Uterus (tissue), 4 donors: ENCODE data around the gene MESP1. TPM values are rescaled to one million over a fixed set of nuclear protein-coding genes. Genes with fewer than 3 reads are reported as not detected.

Experiments used
- DNase-seq, 2 donors: peaks; one replicate each; pipeline ENCODE4 v3.0.0-alpha.2; 2019 to 2020
- H3K27ac ChIP-seq, 2 donors: fragments of 200-600 bp; sonication (generic); 1 replicate in 1 of 2; 2 replicates in 1 of 2; pipeline ENCODE4 v1.5.1; 2016 to 2018
- H3K27me3 ChIP-seq, 2 donors: fragments of 200-600 bp; sonication (generic); one replicate each; pipeline ENCODE4 v1.5.1; 2018 to 2019; ENCODE audit warnings: control low read depth in 1 of 2
- H3K36me3 ChIP-seq, 2 donors: fragments of 200-600 bp; sonication (generic); one replicate each; pipeline ENCODE4 v1.5.1; 2019; ENCODE audit warnings: control low read depth in 1 of 2
- H3K4me1 ChIP-seq, 2 donors: fragments of 200-600 bp; sonication (generic); one replicate each; pipeline ENCODE4 v1.5.1; 2018 to 2019; ENCODE audit warnings: control low read depth in 1 of 2
- H3K4me3 ChIP-seq, 2 donors: fragments of 200-600 bp; sonication (generic); 1 replicate in 1 of 2; 2 replicates in 1 of 2; pipeline ENCODE4 v1.5.1; 2018 to 2019; ENCODE audit warnings: mild to moderate bottlenecking in 1 of 2
- H3K9me3 ChIP-seq, 2 donors: fragments of 200-600 bp; sonication (generic); one replicate each; pipeline ENCODE4 v1.5.1; 2019; ENCODE audit warnings: control low read depth in 1 of 2
- CTCF ChIP-seq, 4 experiments: fragments of 200-600 bp in 2 of 4; fragments of 450-650 bp in 2 of 4; sonication (generic) in 2 of 4; IDR thresholded peaks; one replicate each; pipeline ENCODE4 v1.5.1; 2016 to 2019; ENCODE audit warnings: antibody characterized with exemption in 4 of 4, mild to moderate bottlenecking in 2 of 4, moderate library complexity in 1 of 4
- POLR2A ChIP-seq, 2 donors: fragments of 450-650 bp; IDR thresholded peaks; one replicate each; pipeline ENCODE4 v1.6.1; 2016; ENCODE audit warnings: antibody characterized with exemption in 2 of 2, mild to moderate bottlenecking in 1 of 2, moderate library complexity in 1 of 2
- intact Hi-C: fragments of 100-400 bp; cut with DNase I; formaldehyde crosslinking; loops from one replicate; pipeline ENCODE4 v1.15.1; 2023; ENCODE audit warnings: low total_unique reads
- total RNA-seq, 4 donors: library from RNA; depleted of rRNA in 3 of 4; stranded (reverse); fragments of >200 nt in 3 of 4; gene quantifications; one replicate each; pipeline versions ENCODE4 v1.1.0 to v1.2.4, GENCODE V29; 2014 to 2023
- donor health status: DM: yes; HTN: yes; CAD: no.

Gene MESP1
- total RNA-seq, 4 donors from 2014 or later, result 1.0 to 6.5 (median 2.7) TPM; not detected in 1

- no peak overlapping the region for H3K27ac ChIP-seq
- intact Hi-C loops, result no loop called here
Observed at GRCh38 chr15:89774492-89774891, 23.4 kb upstream of the MESP1 start.

GRCh38 chr15:89772932-89773583 lies 22.0 kb upstream of the MESP1 start:
- no peak overlapping the region for H3K4me3 ChIP-seq
- no peaks in the 10 kb centered on the region for H3K27me3 ChIP-seq
- DNase-seq, result no peak
- H3K27ac ChIP-seq, result no peak overlapping the region
- no peaks in the 10 kb centered on the region for H3K9me3 ChIP-seq
- TF ChIP-seq CTCF (IDR thresholded peaks at IDR 0.05) (no peak), POLR2A (IDR thresholded peaks at IDR 0.05) (no peak)
- intact Hi-C loops, result no loop called here
- H3K36me3 ChIP-seq, result no peaks in the 10 kb centered on the region
- H3K4me1 ChIP-seq, result no peaks in the 10 kb centered on the region

More at GRCh38 chr15:89774492-89774891, 23.4 kb upstream of the MESP1 start:
- H3K4me1 ChIP-seq, result no peaks in the 10 kb centered on the region
- no peaks in the 10 kb centered on the region for H3K9me3 ChIP-seq
- no peaks in the 10 kb centered on the region for H3K27me3 ChIP-seq
- DNase-seq, result no peak
- no peak overlapping the region for H3K4me3 ChIP-seq
- TF ChIP-seq CTCF (IDR thresholded peaks at IDR 0.05) (no peak), POLR2A (IDR thresholded peaks at IDR 0.05) (no peak)
- H3K36me3 ChIP-seq, result no peaks in the 10 kb centered on the region

- Histone ChIP-seq H3K27ac (no peak overlapping the region), H3K27me3 (no peaks in the 10 kb centered on the region), H3K4me1 (no peaks in the 10 kb centered on the region), H3K36me3 (no peaks in the 10 kb centered on the region), H3K4me3 (no peak overlapping the region), H3K9me3 (no peaks in the 10 kb centered on the region)
- intact Hi-C loops, result no loop called here
- TF ChIP-seq CTCF (IDR thresholded peaks at IDR 0.05) (no peak), POLR2A (IDR thresholded peaks at IDR 0.05) (no peak)
- no peak for DNase-seq
Observed at GRCh38 chr15:89770041-89770440, 19.0 kb upstream of the MESP1 start.

- intact Hi-C loops, result no loop called here
- no peak for TF ChIP-seq CTCF (IDR thresholded peaks at IDR 0.05)
- no peak for TF ChIP-seq POLR2A (IDR thresholded peaks at IDR 0.05)
- H3K9me3 ChIP-seq, result no peaks in the 10 kb centered on the region
- no peaks in the 10 kb centered on the region for H3K27me3 ChIP-seq
- DNase-seq, result no peak
- no peak overlapping the region for H3K27ac ChIP-seq
- H3K4me3 ChIP-seq, result no peak overlapping the region
- no peaks in the 10 kb centered on the region for H3K36me3 ChIP-seq
- no peaks in the 10 kb centered on the region for H3K4me1 ChIP-seq
Observed at GRCh38 chr15:89769366-89769765, 18.3 kb upstream of the MESP1 start.

- no peak for DNase-seq
- intact Hi-C loops, result no loop called here
Observed at GRCh38 chr15:89768071-89768500, 17.0 kb upstream of the MESP1 start.

More at GRCh38 chr15:89768071-89768500, 17.0 kb upstream of the MESP1 start:
- H3K4me3 ChIP-seq, result no peak overlapping the region
- no peaks in the 10 kb centered on the region for H3K27me3 ChIP-seq
- H3K27ac ChIP-seq, result no peak overlapping the region
- no peaks in the 10 kb centered on the region for H3K9me3 ChIP-seq
- TF ChIP-seq CTCF (IDR thresholded peaks at IDR 0.05) (no peak), POLR2A (IDR thresholded peaks at IDR 0.05) (no peak)
- no peaks in the 10 kb centered on the region for H3K36me3 ChIP-seq
- no peaks in the 10 kb centered on the region for H3K4me1 ChIP-seq
